GM18499 (cell line): ENCODE measurements around the gene GABRB2.

Experiments used
- ATAC-seq: cut with Tn5 transposase; IDR thresholded peaks from one replicate; pipeline ENCODE4 v1.9.1; 2021; ENCODE audit warnings: moderate number of reproducible peaks; ENCODE audit not compliant: insufficient read depth, unreplicated experiment

Gene GABRB2

GRCh38 chr5:161481922-161482321 is 64.6 kb downstream of the GABRB2 start:
- ATAC-seq = no peak

GRCh38 chr5:161471211-161471950 is 75.1 kb downstream of the GABRB2 start:
- ATAC-seq = no peak

GRCh38 chr5:161467703-161468102 is 78.8 kb downstream of the GABRB2 start:
- no peak for ATAC-seq

- ATAC-seq = no peak
These were observed 85.8 kb downstream of the GABRB2 start for GRCh38 chr5:161460741-161461140.

GRCh38 chr5:161446655-161447054 is 99.9 kb downstream of the GABRB2 start:
- no peak for ATAC-seq

- ATAC-seq = no peak
These were observed 104.1 kb downstream of the GABRB2 start for GRCh38 chr5:161442471-161442870.

GRCh38 chr5:161432798-161433197 is 113.7 kb downstream of the GABRB2 start:
- no peak for ATAC-seq

- ATAC-seq = no peak
These were observed 114.6 kb downstream of the GABRB2 start for GRCh38 chr5:161431963-161432362.

- ATAC-seq = no peak
These were observed 125.5 kb downstream of the GABRB2 start for GRCh38 chr5:161421067-161421466.

GRCh38 chr5:161420521-161420920 is 126.0 kb downstream of the GABRB2 start:
- ATAC-seq = no peak

- no peak for ATAC-seq
These were observed 131.6 kb downstream of the GABRB2 start for GRCh38 chr5:161414896-161415295.

- ATAC-seq = no peak
These were observed 132.5 kb downstream of the GABRB2 start for GRCh38 chr5:161414037-161414436.

GRCh38 chr5:161412792-161413191 is 133.7 kb downstream of the GABRB2 start:
- no peak for ATAC-seq

- ATAC-seq = no peak
These were observed 135.4 kb downstream of the GABRB2 start for GRCh38 chr5:161411156-161411555.

- ATAC-seq = no peak
These were observed 135.9 kb downstream of the GABRB2 start for GRCh38 chr5:161410640-161411039.

GRCh38 chr5:161409471-161409870 is 137.1 kb downstream of the GABRB2 start:
- no peak for ATAC-seq

GRCh38 chr5:161406880-161407279 is 139.6 kb downstream of the GABRB2 start:
- no peak for ATAC-seq

GRCh38 chr5:161403996-161404395 is 142.5 kb downstream of the GABRB2 start:
- ATAC-seq = no peak

GRCh38 chr5:161403121-161403520 is 143.4 kb downstream of the GABRB2 start:
- no peak for ATAC-seq

- no peak for ATAC-seq
These were observed 145.9 kb downstream of the GABRB2 start for GRCh38 chr5:161400583-161400982.

- no peak for ATAC-seq
These were observed 146.4 kb downstream of the GABRB2 start for GRCh38 chr5:161399996-161400562.

GRCh38 chr5:161397448-161397847 is 149.1 kb downstream of the GABRB2 start:
- ATAC-seq = no peak
